Mesendoderm (in vitro differentiated cells): Measurements from ENCODE around the gene P3H4.

Experiments used
- DNase-seq: peaks from one replicate; pipeline ENCODE4 v3.0.0; 2013
- H2AK5ac ChIP-seq: 2 replicates; pipeline ENCODE4 v1.6.1; 2013; ENCODE audit warnings: low read length, inconsistent platforms
- H2BK120ac ChIP-seq: 2 replicates; pipeline ENCODE4 v1.6.1; 2013; ENCODE audit warnings: low read depth, mild to moderate bottlenecking, low read length, moderate library complexity, mixed read lengths
- H2BK15ac ChIP-seq: replicated peaks from 2 replicates; pipeline ENCODE4 v1.6.1; 2013; ENCODE audit warnings: low read depth, mild to moderate bottlenecking, moderate library complexity
- H2BK5ac ChIP-seq: 2 replicates; pipeline ENCODE4 v1.6.1; 2013; ENCODE audit warnings: low read length, inconsistent platforms
- H3K18ac ChIP-seq: 2 replicates; pipeline ENCODE4 v1.6.1; 2013; ENCODE audit warnings: mild to moderate bottlenecking, low read length, mixed read lengths
- H3K23ac ChIP-seq: one replicate; pipeline ENCODE4 v1.6.1; 2013; ENCODE audit warnings: low read length
- H3K27ac ChIP-seq: 2 replicates; pipeline ENCODE4 v1.5.1; 2013; ENCODE audit warnings: low read depth, mild to moderate bottlenecking, inconsistent platforms, low read length, moderate library complexity
- H3K27me3 ChIP-seq: 2 replicates; pipeline ENCODE4 v1.6.1; 2013; ENCODE audit warnings: low read length, control low read depth, mild to moderate bottlenecking, inconsistent platforms; ENCODE audit not compliant: insufficient read depth, poor library complexity
- H3K36me3 ChIP-seq: 2 replicates; pipeline ENCODE4 v1.6.1; 2013; ENCODE audit warnings: low read length, inconsistent platforms; ENCODE audit not compliant: control insufficient read depth, insufficient read depth
- H3K4ac ChIP-seq: one replicate; pipeline ENCODE4 v1.6.1; 2013; ENCODE audit warnings: low read depth, mild to moderate bottlenecking, low read length, moderate library complexity
- H3K4me1 ChIP-seq: 2 replicates; pipeline ENCODE4 v1.6.1; 2013; ENCODE audit warnings: low read depth, low read length, inconsistent platforms; ENCODE audit not compliant: control insufficient read depth
- H3K4me2 ChIP-seq: 2 replicates; pipeline ENCODE4 v1.6.1; 2013; ENCODE audit warnings: low read length
- H3K4me3 ChIP-seq: 2 replicates; pipeline ENCODE4 v1.5.1; 2013; ENCODE audit warnings: mild to moderate bottlenecking, low read length
- H3K56ac ChIP-seq: one replicate; pipeline ENCODE4 v1.6.1; 2013; ENCODE audit warnings: low read length
- H3K79me1 ChIP-seq: 2 replicates; pipeline ENCODE4 v1.6.1; 2013; ENCODE audit warnings: low read length, inconsistent platforms
- H3K79me2 ChIP-seq: 2 replicates; pipeline ENCODE4 v1.6.1; 2013; ENCODE audit warnings: mild to moderate bottlenecking, low read length; ENCODE audit not compliant: control insufficient read depth, insufficient read depth
- H3K9ac ChIP-seq: 2 replicates; pipeline ENCODE4 v1.6.1; 2013; ENCODE audit warnings: low read length, inconsistent platforms
- H4K5ac ChIP-seq: one replicate; pipeline ENCODE4 v1.6.1; 2013; ENCODE audit warnings: low read length
- H4K8ac ChIP-seq: one replicate; pipeline ENCODE4 v1.6.1; 2013; ENCODE audit warnings: low read depth, mild to moderate bottlenecking, control low read depth, low read length, moderate library complexity
- whole genome bisulfite sequencing: extraction: QIAGEN DNeasy Blood & Tissue Kit; methylation state at CpG from one replicate; pipeline ENCODE4 v1.1.7; 2013; ENCODE audit warnings: low lambda C conversion rate, missing lambda C conversion rate; ENCODE audit not compliant: insufficient coverage; ENCODE audit errors: extremely low coverage; 5-methylcytosine and 5-hydroxymethylcytosine counted together

The P3H4 gene

GRCh38 chr17:41810659-41811548 lies 845 bp downstream of the P3H4 start:
- peaks cover 21% of the 10 kb centered on the region for H3K79me2 ChIP-seq

GRCh38 chr17:41806685-41807445 lies 4.9 kb downstream of the P3H4 start:
- H3K4me2 ChIP-seq: no peak overlapping the region
- H3K79me2 ChIP-seq: peaks cover 2% of the 10 kb centered on the region
- H3K9ac ChIP-seq: no peak overlapping the region
- no peak overlapping the region for H3K23ac ChIP-seq
- no peak overlapping the region for H4K8ac ChIP-seq
- WGBS: no CpG with 5 or more reads among the region's 8 CpGs
- H2BK120ac ChIP-seq: no peak overlapping the region
- no peak overlapping the region for H2AK5ac ChIP-seq
- no peak for DNase-seq
- no peak overlapping the region for H4K5ac ChIP-seq
- H3K4me3 ChIP-seq: no peak overlapping the region
- no peaks in the 10 kb centered on the region for H3K27me3 ChIP-seq
- no peak overlapping the region for H3K4ac ChIP-seq
- H3K27ac ChIP-seq: no peak overlapping the region
- H3K4me1 ChIP-seq: no peaks in the 10 kb centered on the region
- H3K18ac ChIP-seq: no peak overlapping the region
- no peak overlapping the region for H2BK15ac ChIP-seq
- H3K56ac ChIP-seq: no peak overlapping the region
- no peak overlapping the region for H2BK5ac ChIP-seq
- no peaks in the 10 kb centered on the region for H3K36me3 ChIP-seq
- peaks cover 5% of the 10 kb centered on the region for H3K79me1 ChIP-seq

More at GRCh38 chr17:41810659-41811548, 845 bp downstream of the P3H4 start:
- Histone ChIP-seq H3K4ac (no peak overlapping the region), H3K27me3 (no peaks in the 10 kb centered on the region), H3K4me1 (peaks cover 6% of the 10 kb centered on the region), H2BK15ac (no peak overlapping the region), H3K4me2 (peak overlapping the region; percentile 66), H4K5ac (no peak overlapping the region), H4K8ac (no peak overlapping the region), H3K18ac (peak overlapping the region; percentile 96), H2BK5ac (no peak overlapping the region), H3K9ac (peak overlapping the region; percentile 89), H3K36me3 (no peaks in the 10 kb centered on the region), H3K23ac (no peak overlapping the region), H2AK5ac (no peak overlapping the region), H3K56ac (peak overlapping the region; percentile 91), H3K27ac (peak overlapping the region; percentile 45), H2BK120ac (no peak overlapping the region), H3K79me1 (peaks cover 12% of the 10 kb centered on the region), H3K4me3 (peak overlapping the region; percentile 52)
- WGBS: no CpG with 5 or more reads among the region's 58 CpGs
- peak; percentile 45 for DNase-seq

- no peak overlapping the region for H4K5ac ChIP-seq
- no peak overlapping the region for H3K23ac ChIP-seq
- WGBS: no CpG with 5 or more reads among the region's 24 CpGs
- no peak for DNase-seq
- H3K4me3 ChIP-seq: no peak overlapping the region
- no peak overlapping the region for H2BK120ac ChIP-seq
- no peak overlapping the region for H3K18ac ChIP-seq
- no peak overlapping the region for H2AK5ac ChIP-seq
- no peak overlapping the region for H4K8ac ChIP-seq
- no peak overlapping the region for H3K4me2 ChIP-seq
- no peak overlapping the region for H3K4ac ChIP-seq
- no peaks in the 10 kb centered on the region for H3K79me2 ChIP-seq
- H3K9ac ChIP-seq: no peak overlapping the region
- H2BK15ac ChIP-seq: no peak overlapping the region
- H3K56ac ChIP-seq: no peak overlapping the region
- H2BK5ac ChIP-seq: no peak overlapping the region
- H3K27ac ChIP-seq: no peak overlapping the region
- peaks cover 6% of the 10 kb centered on the region for H3K4me1 ChIP-seq
- no peaks in the 10 kb centered on the region for H3K36me3 ChIP-seq
- H3K79me1 ChIP-seq: no peaks in the 10 kb centered on the region
- H3K27me3 ChIP-seq: no peaks in the 10 kb centered on the region
Measured at GRCh38 chr17:41803049-41804020, 8.4 kb downstream of the P3H4 start.

GRCh38 chr17:41801374-41802271 lies 10.1 kb downstream of the P3H4 start:
- peak overlapping the region; percentile 42 for H3K27ac ChIP-seq

More at GRCh38 chr17:41801374-41802271, 10.1 kb downstream of the P3H4 start:
- Histone ChIP-seq H4K8ac (no peak overlapping the region), H3K79me1 (no peaks in the 10 kb centered on the region), H3K4me2 (no peak overlapping the region), H3K23ac (no peak overlapping the region), H3K27me3 (no peaks in the 10 kb centered on the region), H2AK5ac (no peak overlapping the region), H4K5ac (no peak overlapping the region), H3K56ac (peak overlapping the region; percentile 63), H2BK5ac (no peak overlapping the region), H2BK15ac (no peak overlapping the region), H3K18ac (no peak overlapping the region), H2BK120ac (no peak overlapping the region), H3K36me3 (no peaks in the 10 kb centered on the region), H3K4me3 (no peak overlapping the region), H3K9ac (peak overlapping the region; percentile 49), H3K4ac (no peak overlapping the region), H3K79me2 (no peaks in the 10 kb centered on the region), H3K4me1 (peaks cover 6% of the 10 kb centered on the region)
- peak; percentile 91 for DNase-seq
- WGBS: no CpG with 5 or more reads among the region's 14 CpGs
